Upper lobe of left lung (tissue), 4 donors: ENCODE data around the gene PXDN.

ENCODE experiments used
- EP300 ChIP-seq, 4 donors: sonication (generic); formaldehyde crosslinking; IDR thresholded peaks; one replicate each; pipeline ENCODE4 v1.5.1; 2017; ENCODE audit warnings: antibody characterized with exemption in 4 of 4, control low read depth in 2 of 4
- POLR2AphosphoS5 ChIP-seq, 2 donors: sonication (generic); formaldehyde crosslinking; IDR thresholded peaks; one replicate each; pipeline ENCODE4 v1.5.1; 2017; ENCODE audit warnings: antibody characterized with exemption in 2 of 2

DNA sequence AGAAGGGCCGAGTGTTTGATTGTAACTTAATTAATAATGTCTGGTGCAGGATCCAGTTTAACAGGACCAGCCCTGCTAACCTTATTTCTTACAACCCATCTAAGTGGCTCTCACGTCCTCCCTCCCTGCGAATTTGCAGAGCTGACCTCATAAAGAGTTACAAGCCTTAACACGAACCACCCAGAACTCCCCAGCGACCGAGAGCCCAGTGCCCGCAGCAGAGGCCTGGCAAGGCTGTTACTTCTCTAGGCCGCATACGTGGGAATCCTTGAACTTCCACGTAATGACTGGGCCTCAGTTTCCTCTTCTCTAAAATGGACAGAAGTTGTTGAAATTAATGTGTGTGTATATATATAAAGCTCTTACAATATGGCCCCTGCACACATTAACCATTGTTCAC lies 55.5 kb downstream of the PXDN start:
- TF ChIP-seq POLR2AphosphoS5 (IDR thresholded peaks at IDR 0.05) (no peak), EP300 (IDR thresholded peaks at IDR 0.05) (no peak)
